ENCODE results near the gene GMIP.
"Not testable (repeated sequence)": the region's sequence is repeated elsewhere in the genome, so short reads cannot be mapped to it uniquely, and the experiment has no call there.

Gene GMIP

DNA sequence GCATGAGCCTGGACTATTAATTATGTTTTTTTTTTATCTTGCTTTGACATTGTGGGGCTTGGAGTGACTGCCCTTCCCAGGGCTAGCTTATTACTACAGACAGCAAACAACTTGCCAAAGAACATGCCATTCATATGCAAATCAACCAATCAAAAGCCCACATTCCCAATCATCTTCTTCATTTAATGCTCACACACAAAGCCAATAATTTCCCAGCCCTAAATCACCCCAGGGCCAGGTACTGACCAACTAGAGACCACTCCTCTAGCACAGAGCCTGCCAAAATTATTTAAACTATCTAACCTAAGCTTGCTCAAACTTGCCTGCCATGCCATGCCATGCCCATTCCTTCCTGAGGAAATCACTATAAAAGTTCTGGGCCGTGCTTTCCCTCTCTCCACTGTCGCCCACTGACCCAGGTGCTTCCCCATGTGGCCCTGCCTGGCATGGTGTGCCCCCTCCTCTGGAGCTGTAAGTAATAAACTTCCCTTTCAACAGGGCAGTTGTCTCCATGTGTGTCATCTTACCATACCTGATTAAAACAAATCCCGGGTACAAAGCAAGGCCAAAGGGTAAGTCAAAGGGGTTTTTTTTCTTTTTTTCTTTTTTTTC, 40.6 kb downstream of the GMIP start:
- no peak for DNase-seq

DNA sequence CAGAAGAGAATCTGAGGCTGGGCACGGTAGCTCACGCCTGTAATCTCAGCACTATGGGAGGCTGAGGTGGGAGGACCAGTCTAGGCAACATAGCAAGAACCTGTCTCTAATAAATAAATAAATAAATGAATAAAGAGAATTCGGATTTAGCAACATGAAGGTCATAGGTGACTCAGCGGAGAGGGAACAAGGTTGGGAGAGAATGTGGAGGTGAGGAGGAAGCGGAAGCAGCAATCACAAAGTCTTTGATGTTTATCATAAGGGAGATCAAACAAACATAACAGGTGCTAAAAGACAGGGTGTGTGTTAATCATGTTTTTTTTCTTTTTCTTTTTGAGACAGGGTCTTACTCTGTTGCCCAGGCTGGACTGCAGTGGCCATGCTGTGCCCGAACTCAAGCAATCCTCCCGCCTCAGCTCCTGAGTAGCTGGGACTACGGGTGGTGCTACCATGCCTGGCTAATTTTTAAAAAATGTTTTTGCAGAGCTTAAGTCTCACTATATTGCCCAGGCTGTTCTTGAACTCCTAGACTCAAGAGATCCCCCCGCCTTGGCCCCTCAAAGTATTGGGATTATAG, 41.2 kb downstream of the GMIP start:
- DNase-seq = no peak

DNA sequence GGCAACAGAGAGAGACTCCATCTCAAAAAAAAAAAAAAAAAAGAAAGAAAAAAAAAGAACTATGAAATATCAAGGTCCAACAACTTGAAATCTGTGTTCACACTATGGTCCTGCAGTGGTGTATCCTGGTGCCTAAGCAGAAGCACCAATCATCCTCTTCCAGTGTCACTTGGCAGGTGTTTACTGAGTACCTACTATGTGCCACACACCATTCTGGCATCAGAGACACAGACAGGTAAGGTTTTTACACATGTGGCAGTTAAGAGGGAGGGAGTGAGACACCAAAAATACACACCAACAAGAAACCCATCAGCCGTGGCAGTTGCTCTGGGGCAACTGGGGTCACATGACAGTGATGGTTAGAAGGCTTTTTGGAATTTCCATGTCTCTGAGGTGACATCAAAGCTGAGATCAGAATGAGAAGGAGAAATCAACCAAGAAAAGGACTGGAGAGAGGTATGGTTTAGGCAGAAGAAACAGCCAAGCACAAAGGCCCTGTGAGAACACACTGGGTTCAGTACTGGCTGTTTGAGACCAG, 42.6 kb downstream of the GMIP start:
- no peak for DNase-seq

DNA sequence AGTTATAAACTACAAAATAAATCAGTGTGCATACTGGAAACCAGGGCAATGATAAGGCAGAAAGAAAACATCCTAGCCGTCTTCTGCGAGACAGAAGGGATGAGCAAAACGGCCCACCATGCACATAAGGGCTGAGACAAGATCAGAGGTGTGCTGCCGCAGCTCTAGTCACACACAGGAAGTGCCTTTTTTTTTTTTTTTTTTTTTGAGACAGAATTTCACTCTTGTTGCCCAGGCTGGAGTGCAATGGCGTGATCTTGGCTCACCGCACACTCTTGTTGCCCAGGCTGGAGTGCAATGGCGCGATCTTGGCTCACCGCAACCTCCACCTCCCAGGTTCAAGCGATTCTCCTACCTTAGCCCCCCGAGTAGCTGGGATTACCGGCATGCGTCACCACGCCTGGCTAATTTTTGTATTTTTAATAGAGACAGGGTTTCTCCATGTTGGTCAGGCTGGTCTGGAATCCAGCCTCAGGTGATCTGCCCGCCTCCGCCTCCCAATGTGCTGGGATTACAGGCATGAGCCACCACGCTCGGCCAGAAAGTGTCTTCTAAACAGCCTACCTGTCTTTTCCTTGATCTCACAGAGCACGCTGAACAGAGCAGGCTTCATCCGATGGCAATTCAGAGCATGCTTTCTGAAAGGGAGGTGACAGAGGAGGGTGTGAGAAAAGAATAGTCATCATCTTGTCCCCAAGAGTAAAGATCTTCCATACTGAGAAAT, 44.6 kb downstream of the GMIP start:
- not testable (repeated sequence) for DNase-seq

GRCh38 chr19:19597809-19598306, 45.6 kb downstream of the GMIP start:
- DNase-seq = no peak

DNA sequence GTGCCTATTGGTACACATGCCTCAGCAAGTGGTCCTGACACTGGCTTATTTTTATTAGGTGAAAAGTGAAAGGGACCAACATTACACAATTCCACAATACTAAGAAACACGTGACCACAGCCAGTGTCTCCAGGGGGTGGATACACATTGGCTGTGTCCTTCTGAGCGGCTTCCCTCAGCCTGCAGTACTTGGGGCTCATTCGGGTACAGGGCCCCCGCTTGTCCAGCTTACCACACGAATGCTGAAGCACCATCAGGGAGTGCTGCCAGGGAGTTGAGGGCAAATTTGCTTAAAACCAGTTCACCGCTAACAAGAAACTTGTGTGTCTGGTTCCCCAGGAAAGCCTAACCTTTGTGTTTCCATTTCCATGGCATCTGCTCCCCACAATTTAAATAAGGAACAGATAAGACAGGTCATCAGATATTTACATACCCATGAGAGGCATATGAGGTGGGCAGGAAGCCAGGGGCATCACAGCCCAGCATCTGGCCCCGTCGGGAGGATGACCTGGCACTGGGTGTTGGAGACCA, 48.2 kb downstream of the GMIP start:
- DNase-seq = no peak

- DNase-seq = peak; percentile 31
Observed at GRCh38 chr19:19594381-19594780, 49.1 kb downstream of the GMIP start.

DNA sequence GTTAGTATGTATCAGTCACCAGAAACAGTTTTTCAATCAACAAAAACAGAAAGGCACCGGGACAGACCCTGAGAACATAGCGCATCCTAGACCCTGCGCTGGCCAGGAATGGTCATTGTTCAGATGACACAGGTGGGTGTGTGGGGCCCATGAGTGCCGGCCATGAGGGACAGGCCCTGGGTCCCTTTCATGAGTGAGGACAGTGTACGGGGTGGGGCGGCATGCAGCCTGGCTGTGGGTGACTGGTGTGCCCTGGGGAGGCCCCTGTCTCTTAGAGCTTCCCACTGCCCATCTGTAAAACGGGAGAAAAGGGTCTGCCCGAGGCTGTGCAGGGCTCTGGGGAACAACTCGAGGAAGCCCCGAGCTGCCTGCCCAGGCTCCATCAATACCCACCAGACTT, 50.8 kb downstream of the GMIP start:
- no peak for DNase-seq

DNA sequence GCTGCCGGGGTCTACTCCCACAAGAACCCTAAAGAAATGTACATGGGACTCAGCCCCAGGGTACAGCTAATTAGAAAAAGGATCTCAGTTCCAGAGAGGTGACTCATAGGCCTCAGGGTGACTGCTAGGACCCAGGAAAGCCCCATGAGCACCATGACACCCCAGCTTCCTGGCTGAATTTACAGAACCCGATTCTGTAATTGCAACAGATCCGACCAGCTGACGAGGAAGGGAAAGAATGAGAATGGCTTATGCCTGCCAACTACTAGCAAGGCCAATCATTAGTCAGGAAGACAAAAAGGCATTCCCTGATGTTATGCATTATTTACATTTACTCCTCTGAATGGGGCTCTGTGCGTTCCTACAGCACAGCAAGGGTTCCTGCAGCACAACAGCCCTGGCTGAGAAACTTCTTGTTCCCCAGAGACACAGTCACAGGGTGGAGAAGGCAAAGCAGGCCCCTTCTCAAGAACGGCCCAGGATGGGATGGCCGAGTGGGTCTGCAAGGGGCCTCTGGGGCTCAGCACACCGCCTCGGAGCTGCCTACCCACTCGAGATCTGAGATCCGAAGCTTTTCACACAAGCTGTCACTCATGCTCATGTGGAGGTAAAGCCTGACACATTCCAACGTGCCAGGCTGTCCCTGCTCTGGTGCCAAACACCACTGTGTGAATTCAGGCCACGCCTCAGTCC, 52.2 kb downstream of the GMIP start:
- no peak for DNase-seq

GRCh38 chr19:19588546-19588945, 54.9 kb downstream of the GMIP start:
- DNase-seq = no peak

- DNase-seq = peak; percentile 49
Observed at GRCh38 chr19:19587771-19588170, 55.7 kb downstream of the GMIP start.

DNA sequence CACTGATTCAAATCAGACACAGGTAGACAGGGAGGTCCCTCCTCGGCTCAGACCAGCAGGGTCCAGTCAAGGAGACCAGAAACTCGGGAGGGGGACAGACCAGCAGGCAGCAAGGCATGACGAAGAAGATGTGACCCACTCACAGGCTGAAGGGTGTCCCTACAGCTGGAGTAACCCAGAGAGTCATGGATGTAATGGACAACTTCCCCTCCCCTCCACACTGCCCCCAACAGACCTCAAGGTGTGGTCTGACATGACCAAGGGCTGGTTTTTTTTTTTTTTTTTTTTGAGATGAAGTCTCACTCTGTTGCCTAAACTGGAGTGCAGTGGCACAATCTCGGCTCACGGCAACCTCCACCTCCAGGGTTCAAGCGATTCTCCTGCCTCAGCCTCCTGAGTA, 59.1 kb downstream of the GMIP start:
- no peak for DNase-seq

DNA sequence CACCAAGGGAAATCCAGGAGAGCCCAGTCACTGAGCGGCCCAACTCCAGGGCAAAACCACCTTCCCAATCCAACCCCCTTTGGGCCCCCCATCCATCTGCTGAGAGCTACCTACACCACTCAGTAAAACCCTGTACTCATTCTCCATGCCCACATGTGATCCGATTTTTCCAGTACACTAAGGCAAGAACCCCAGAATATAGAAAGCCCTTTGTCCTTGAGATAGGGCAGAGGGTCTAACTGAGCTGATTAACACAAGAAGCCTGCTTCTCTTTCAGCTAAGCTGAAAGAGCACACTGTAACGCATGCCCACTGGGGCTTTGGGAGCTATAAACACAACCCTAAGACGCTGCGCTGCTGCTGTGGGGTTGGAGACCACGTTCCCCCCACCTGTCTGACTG, 61.0 kb downstream of the GMIP start:
- no peak for DNase-seq

- no peak for DNase-seq
Observed at GRCh38 chr19:19581391-19581790, 62.1 kb downstream of the GMIP start.

GRCh38 chr19:19580418-19580817, 63.0 kb downstream of the GMIP start:
- DNase-seq = no peak

DNA sequence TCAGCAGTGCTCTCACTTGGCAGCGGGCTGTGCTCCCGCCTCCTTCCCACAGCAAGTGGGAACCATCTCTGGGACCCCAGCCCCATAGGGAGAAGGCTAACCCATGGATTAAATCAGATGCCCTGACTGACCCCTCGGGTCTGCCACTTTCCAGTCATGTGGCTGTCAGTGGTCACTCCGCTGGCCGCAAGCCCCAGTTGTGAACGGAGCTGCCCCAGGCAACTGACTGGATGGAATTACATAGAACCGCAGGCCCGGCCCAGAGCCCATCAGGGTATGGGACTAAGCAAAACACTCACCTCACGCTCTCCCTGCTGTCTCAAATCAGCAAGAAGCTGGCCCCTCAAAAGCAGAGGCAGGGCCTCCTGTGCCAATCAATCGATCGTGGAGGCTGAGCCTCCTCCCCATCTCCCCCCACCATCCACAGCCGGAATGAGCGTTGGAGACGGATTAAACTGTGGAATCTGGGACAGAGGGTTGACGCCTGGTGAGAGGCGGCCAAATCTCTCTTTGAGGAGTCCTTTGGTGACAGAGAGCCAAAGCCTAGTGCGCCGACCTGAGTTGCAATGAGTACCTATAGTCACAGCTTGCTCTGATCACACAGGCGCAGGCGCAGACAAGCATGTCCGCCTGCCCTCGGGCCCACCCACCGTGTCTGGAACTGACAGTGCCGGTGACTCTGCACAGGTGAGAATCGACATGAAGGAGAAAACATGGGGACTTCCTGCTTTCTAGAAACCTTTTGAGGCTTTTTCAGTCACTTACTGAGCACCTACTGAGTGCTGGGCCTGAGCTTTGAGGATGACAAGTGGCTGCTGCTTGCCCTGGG, 63.7 kb downstream of the GMIP start:
- no peak for DNase-seq
